GM19324 (cell line): ENCODE measurements around the gene KCNE1.

Experiments
- ATAC-seq: cut with Tn5 transposase; IDR thresholded peaks from one replicate; pipeline ENCODE4 v1.9.1; 2021; ENCODE audit warnings: mild to moderate bottlenecking, moderate library complexity; ENCODE audit not compliant: unreplicated experiment, low FRiP score

The KCNE1 gene

GRCh38 chr21:34536820-34537219, 24.8 kb upstream of the KCNE1 start:
- no peak for ATAC-seq

GRCh38 chr21:34536311-34536710, 24.3 kb upstream of the KCNE1 start:
- no peak for ATAC-seq

- ATAC-seq: no peak
These were observed 23.9 kb upstream of the KCNE1 start for GRCh38 chr21:34535886-34536285.

GRCh38 chr21:34534522-34534921, 22.5 kb upstream of the KCNE1 start:
- ATAC-seq: no peak

- no peak for ATAC-seq
These were observed 21.9 kb upstream of the KCNE1 start for GRCh38 chr21:34533938-34534337.

GRCh38 chr21:34531399-34531798, 19.4 kb upstream of the KCNE1 start:
- no peak for ATAC-seq

GRCh38 chr21:34530261-34530660, 18.3 kb upstream of the KCNE1 start:
- ATAC-seq: no peak

GRCh38 chr21:34528131-34528561, 16.1 kb upstream of the KCNE1 start:
- no peak for ATAC-seq

- no peak for ATAC-seq
These were observed 14.7 kb upstream of the KCNE1 start for GRCh38 chr21:34526618-34527290.

GRCh38 chr21:34526241-34526617, 14.2 kb upstream of the KCNE1 start:
- ATAC-seq: no peak

GRCh38 chr21:34524646-34525601, 12.9 kb upstream of the KCNE1 start:
- ATAC-seq: no peak

GRCh38 chr21:34523019-34523555, 11.1 kb upstream of the KCNE1 start:
- no peak for ATAC-seq

GRCh38 chr21:34522284-34522683, 10.3 kb upstream of the KCNE1 start:
- no peak for ATAC-seq

- ATAC-seq: no peak
These were observed 9.6 kb upstream of the KCNE1 start for GRCh38 chr21:34521561-34521960.

GRCh38 chr21:34520764-34521508, 8.9 kb upstream of the KCNE1 start:
- ATAC-seq: no peak

- no peak for ATAC-seq
These were observed 8.3 kb upstream of the KCNE1 start for GRCh38 chr21:34520281-34520680.

GRCh38 chr21:34519694-34520093, 7.7 kb upstream of the KCNE1 start:
- no peak for ATAC-seq

- ATAC-seq: no peak
These were observed 7.0 kb upstream of the KCNE1 start for GRCh38 chr21:34519016-34519415.

GRCh38 chr21:34518301-34518700, 6.3 kb upstream of the KCNE1 start:
- no peak for ATAC-seq

- ATAC-seq: no peak
These were observed 5.7 kb upstream of the KCNE1 start for GRCh38 chr21:34517491-34518245.
